Astrocyte (in vitro differentiated cells and primary cell): ENCODE measurements around the gene LAMA1.

ENCODE experiments used
- EZH2 ChIP-seq: IDR thresholded peaks from 2 replicates; pipeline ENCODE4 v1.6.1; 2012; ENCODE audit warnings: mild to moderate bottlenecking, low read length, inconsistent platforms; ENCODE audit not compliant: insufficient read depth
- TF ChIP-seq, protein P1 (sequence below): IDR thresholded peaks from 2 replicates; pipeline ENCODE4 v1.5.1; 2011; ENCODE audit warnings: low read depth, mild to moderate bottlenecking, inconsistent platforms, low read length, moderate library complexity; ENCODE audit not compliant: insufficient read depth

DNA sequence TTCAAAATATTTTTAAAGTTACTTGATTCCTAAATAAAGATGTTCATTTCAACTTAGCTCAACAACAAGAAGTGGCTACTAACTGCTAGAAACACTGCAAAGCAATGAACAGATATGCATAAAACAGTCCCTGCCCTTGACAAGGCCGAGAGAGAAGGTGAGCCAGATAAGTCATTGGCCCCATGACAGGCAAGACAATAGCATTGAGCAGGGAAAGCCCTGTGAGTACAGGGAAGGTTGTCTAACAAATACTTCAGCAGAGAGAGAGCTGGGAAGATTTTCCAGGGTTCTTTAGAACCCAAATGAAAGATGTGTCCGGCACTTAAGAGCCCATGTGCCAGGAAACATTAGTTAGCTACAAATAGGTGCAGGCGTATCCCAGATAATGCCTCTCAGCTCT, 4.7 kb downstream of the LAMA1 start:
- TF ChIP-seq, protein P1, sequence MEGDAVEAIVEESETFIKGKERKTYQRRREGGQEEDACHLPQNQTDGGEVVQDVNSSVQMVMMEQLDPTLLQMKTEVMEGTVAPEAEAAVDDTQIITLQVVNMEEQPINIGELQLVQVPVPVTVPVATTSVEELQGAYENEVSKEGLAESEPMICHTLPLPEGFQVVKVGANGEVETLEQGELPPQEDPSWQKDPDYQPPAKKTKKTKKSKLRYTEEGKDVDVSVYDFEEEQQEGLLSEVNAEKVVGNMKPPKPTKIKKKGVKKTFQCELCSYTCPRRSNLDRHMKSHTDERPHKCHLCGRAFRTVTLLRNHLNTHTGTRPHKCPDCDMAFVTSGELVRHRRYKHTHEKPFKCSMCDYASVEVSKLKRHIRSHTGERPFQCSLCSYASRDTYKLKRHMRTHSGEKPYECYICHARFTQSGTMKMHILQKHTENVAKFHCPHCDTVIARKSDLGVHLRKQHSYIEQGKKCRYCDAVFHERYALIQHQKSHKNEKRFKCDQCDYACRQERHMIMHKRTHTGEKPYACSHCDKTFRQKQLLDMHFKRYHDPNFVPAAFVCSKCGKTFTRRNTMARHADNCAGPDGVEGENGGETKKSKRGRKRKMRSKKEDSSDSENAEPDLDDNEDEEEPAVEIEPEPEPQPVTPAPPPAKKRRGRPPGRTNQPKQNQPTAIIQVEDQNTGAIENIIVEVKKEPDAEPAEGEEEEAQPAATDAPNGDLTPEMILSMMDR, result no peak
- no peak for TF ChIP-seq EZH2
